K562 (cell line): ENCODE data around the gene NACAD. TPM values are rescaled to one million over a fixed set of nuclear protein-coding genes. Genes with fewer than 3 reads are reported as not detected.

Experiments
- CC2D1A ChIP-seq: fragments of 450-650 bp; IDR thresholded peaks from 2 replicates; pipeline ENCODE4 v1.6.1; 2017; ENCODE audit warnings: mild to moderate bottlenecking
- CEBPG ChIP-seq, 3 experiments: fragments of 200-800 bp in 1 of 3; sonication (Bioruptor generic) in 1 of 3; sonication (generic) in 1 of 3; formaldehyde crosslinking in 1 of 3; IDR thresholded peaks in 2 of 3; conservative IDR thresholded peaks in 1 of 3; 2 replicates each; pipeline versions ENCODE4 v1.6.1 to v1.8.0; 2016 to 2022; ENCODE audit warnings: missing compliant biosample characterization in 2 of 3, missing genetic modification characterization in 2 of 3, mild to moderate bottlenecking in 1 of 3, missing genetic modification reagents in 1 of 3
- EP300 ChIP-seq: IDR thresholded peaks from 2 replicates; pipeline ENCODE4 v1.6.1; 2012; ENCODE audit warnings: low read length, improper control_type of control experiment
- ESRRA ChIP-seq: fragments of 450-650 bp; IDR thresholded peaks from 2 replicates; pipeline ENCODE4 v1.6.1; 2014; ENCODE audit warnings: low read depth, mild to moderate bottlenecking, moderate library complexity, borderline replicate concordance
- NRF1 ChIP-seq, 2 experiments: fragments of 450-650 bp; IDR thresholded peaks in 1 of 2; conservative IDR thresholded peaks in 1 of 2; 2 replicates each; pipeline ENCODE4 v1.6.1; 2014; ENCODE audit warnings: mild to moderate bottlenecking in 2 of 2
- PPARD ChIP-seq: fragments of 250-450 bp; sonication (Bioruptor Pico); IDR thresholded peaks from 2 replicates; pipeline ENCODE4 v1.8.0; 2022; ENCODE audit warnings: inconsistent platforms, mild to moderate bottlenecking, moderate library complexity
- RAD21 ChIP-seq, 2 experiments: fragments of 250-450 bp in 1 of 2; fragments of 450-650 bp in 1 of 2; sonication (Bioruptor Pico) in 1 of 2; formaldehyde crosslinking in 1 of 2; IDR thresholded peaks in 1 of 2; conservative IDR thresholded peaks in 1 of 2; 2 replicates each; pipeline versions ENCODE4 v1.4.0 to v1.8.0; 2020 to 2022; ENCODE audit warnings: mild to moderate bottlenecking in 2 of 2, moderate library complexity in 1 of 2
- STAT5A ChIP-seq: IDR thresholded peaks from 2 replicates; pipeline ENCODE4 v1.6.1; 2012; ENCODE audit warnings: low read length, inconsistent platforms, borderline replicate concordance
- TBL1XR1 ChIP-seq, 2 experiments: IDR thresholded peaks; 2 replicates each; pipeline ENCODE4 v1.6.1; 2012; ENCODE audit warnings: improper control_type of control experiment in 2 of 2, low read length in 2 of 2, mild to moderate bottlenecking in 1 of 2
- polyA plus RNA-seq, 8 experiments: library from polyadenylated mRNA; depleted of rRNA in 4 of 8; stranded (reverse) in 5 of 8; unstranded in 3 of 8; fragments of >200 nt; fragmentation: Nextera tagmentation in 2 of 8; fragmentation: Illumina TruSeq in 1 of 8; extraction: Ambion mirVana in 2 of 8; extraction: Trizol in 1 of 8; gene quantifications; 2 replicates each; pipeline versions ENCODE4 v1.2.1 to v1.2.3, GENCODE V29; 2011 to 2014; ENCODE audit warnings: inconsistent platforms in 1 of 8, missing spikeins in 1 of 8
- total RNA-seq, 7 experiments: library from RNA; depleted of rRNA in 6 of 7; stranded (reverse); fragments of >200 nt in 6 of 7; fragmentation: Illumina TruSeq in 2 of 7; extraction: Trizol in 2 of 7; gene quantifications; 2 replicates each; pipeline versions ENCODE4 v1.2.1 to v1.2.3, GENCODE V29; 2011 to 2021; ENCODE audit warnings: low replicate concordance in 1 of 7
- TF ChIP-seq, protein P1 (sequence below): fragments of 250-450 bp; sonication (Bioruptor Pico); IDR thresholded peaks from 2 replicates; pipeline ENCODE4 v1.8.0; 2022; ENCODE audit warnings: inconsistent platforms, mild to moderate bottlenecking, moderate library complexity, borderline replicate concordance
- TF ChIP-seq, protein P2 (sequence below): fragments of 450-650 bp; IDR thresholded peaks from 2 replicates; pipeline ENCODE4 v1.7.1; 2018; ENCODE audit warnings: mild to moderate bottlenecking, low read depth; ENCODE audit not compliant: partially characterized antibody
- TF ChIP-seq, protein P3 (sequence below), 2 experiments: fragments of 450-650 bp; formaldehyde crosslinking in 1 of 2; IDR thresholded peaks; 2 replicates each; pipeline versions ENCODE4 v1.4.0 to v1.6.1; 2014 to 2020; ENCODE audit warnings: mild to moderate bottlenecking in 2 of 2, borderline replicate concordance in 1 of 2, low read depth in 1 of 2

The NACAD gene
- total and polyA plus RNA-seq, 9 of the 15 experiments (the other 6 are each of a cell fraction or from before 2014, with no cell fraction given), result under 0.01 to 0.03 (median 0.02) TPM; not detected in 5

DNA sequence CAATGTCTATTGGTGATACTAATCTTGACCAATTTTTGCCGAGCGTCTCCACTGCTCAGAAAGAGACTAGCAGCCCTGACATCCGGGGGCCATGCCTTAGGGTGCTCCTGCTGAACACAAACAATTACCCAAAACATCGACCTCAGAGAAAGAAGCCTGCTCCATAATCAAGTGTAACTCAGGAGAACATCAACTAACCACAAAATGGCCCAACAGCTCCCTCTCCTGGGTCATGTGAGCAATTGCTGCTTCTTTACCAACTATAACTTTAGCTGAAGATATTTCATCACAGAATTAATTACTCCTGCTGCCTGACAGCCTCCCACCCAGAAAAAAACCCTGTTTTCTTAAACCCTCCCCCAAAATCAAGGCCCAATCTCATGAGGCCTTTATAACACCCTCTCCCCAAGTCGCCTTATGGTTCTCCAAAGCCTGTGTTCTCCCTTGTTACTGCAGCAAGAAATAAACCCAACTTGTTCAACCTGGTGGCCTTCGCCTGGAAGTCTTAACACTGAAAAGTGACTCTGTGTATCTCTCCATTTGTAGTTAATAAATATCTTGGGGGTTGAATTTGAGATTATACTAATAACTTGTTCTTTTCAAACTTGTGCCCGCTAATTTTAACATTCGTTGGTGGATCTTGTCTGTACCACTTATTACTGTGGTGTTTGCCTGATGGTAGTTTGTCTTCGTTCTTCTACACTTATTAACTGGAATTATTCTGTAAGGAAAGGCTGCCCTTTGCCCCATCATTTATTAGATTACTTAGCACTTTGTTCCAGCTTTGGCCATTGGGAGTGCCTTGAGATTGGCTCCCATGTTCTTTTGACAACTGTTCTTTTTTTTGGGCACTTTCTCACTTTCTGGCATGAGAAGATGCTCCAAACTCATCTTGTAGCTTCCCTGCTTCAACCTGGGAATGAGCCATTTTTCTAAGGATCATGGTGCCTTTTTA lies 47.6 kb upstream of the NACAD start (continued):
- TF ChIP-seq, protein P1, sequence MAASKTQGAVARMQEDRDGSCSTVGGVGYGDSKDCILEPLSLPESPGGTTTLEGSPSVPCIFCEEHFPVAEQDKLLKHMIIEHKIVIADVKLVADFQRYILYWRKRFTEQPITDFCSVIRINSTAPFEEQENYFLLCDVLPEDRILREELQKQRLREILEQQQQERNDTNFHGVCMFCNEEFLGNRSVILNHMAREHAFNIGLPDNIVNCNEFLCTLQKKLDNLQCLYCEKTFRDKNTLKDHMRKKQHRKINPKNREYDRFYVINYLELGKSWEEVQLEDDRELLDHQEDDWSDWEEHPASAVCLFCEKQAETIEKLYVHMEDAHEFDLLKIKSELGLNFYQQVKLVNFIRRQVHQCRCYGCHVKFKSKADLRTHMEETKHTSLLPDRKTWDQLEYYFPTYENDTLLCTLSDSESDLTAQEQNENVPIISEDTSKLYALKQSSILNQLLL (CRISPR knock-in tag), result no peak
- peak; percentile 51; the same call in 1 of the 2 replicates for TF ChIP-seq ESRRA
- TF ChIP-seq TBL1XR1 (IDR thresholded peaks at IDR 0.05; ENCODE audit: low read length in 2 of 2), result 0 out of 4 replicates have a peak, but pooled peaks of 1 of the 2 experiments have one; percentile 5
- TF ChIP-seq, protein P2, sequence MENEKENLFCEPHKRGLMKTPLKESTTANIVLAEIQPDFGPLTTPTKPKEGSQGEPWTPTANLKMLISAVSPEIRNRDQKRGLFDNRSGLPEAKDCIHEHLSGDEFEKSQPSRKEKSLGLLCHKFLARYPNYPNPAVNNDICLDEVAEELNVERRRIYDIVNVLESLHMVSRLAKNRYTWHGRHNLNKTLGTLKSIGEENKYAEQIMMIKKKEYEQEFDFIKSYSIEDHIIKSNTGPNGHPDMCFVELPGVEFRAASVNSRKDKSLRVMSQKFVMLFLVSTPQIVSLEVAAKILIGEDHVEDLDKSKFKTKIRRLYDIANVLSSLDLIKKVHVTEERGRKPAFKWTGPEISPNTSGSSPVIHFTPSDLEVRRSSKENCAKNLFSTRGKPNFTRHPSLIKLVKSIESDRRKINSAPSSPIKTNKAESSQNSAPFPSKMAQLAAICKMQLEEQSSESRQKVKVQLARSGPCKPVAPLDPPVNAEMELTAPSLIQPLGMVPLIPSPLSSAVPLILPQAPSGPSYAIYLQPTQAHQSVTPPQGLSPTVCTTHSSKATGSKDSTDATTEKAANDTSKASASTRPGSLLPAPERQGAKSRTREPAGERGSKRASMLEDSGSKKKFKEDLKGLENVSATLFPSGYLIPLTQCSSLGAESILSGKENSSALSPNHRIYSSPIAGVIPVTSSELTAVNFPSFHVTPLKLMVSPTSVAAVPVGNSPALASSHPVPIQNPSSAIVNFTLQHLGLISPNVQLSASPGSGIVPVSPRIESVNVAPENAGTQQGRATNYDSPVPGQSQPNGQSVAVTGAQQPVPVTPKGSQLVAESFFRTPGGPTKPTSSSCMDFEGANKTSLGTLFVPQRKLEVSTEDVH, result no peak
- TF ChIP-seq CEBPG (CRISPR knock-in tag; IDR thresholded peaks at IDR 0.05), result no peak
- TF ChIP-seq CEBPG (tag; conservative IDR thresholded peaks at IDR 0.05 in 1 of 2, IDR thresholded peaks at IDR 0.05 in 1 of 2), result peak; percentile 35 to 73; a peak in 3 of 4 replicates
- TF ChIP-seq PPARD, result no peak
- TF ChIP-seq CC2D1A, result peak; percentile 73; the same call in 1 of the 2 replicates
- TF ChIP-seq STAT5A, result 0 out of 2 replicates have a peak, but pooled peaks have one; percentile 15
- peak; percentile 96 for TF ChIP-seq RAD21 (CRISPR knock-in tag; conservative IDR thresholded peaks at IDR 0.05 in 1 of 2, IDR thresholded peaks at IDR 0.05 in 1 of 2)
- no peak for TF ChIP-seq NRF1 (conservative IDR thresholded peaks at IDR 0.05 in 1 of 2, IDR thresholded peaks at IDR 0.05 in 1 of 2)
- TF ChIP-seq EP300, result 0 out of 2 replicates have a peak, but pooled peaks have one; percentile 13
- TF ChIP-seq, protein P3, sequence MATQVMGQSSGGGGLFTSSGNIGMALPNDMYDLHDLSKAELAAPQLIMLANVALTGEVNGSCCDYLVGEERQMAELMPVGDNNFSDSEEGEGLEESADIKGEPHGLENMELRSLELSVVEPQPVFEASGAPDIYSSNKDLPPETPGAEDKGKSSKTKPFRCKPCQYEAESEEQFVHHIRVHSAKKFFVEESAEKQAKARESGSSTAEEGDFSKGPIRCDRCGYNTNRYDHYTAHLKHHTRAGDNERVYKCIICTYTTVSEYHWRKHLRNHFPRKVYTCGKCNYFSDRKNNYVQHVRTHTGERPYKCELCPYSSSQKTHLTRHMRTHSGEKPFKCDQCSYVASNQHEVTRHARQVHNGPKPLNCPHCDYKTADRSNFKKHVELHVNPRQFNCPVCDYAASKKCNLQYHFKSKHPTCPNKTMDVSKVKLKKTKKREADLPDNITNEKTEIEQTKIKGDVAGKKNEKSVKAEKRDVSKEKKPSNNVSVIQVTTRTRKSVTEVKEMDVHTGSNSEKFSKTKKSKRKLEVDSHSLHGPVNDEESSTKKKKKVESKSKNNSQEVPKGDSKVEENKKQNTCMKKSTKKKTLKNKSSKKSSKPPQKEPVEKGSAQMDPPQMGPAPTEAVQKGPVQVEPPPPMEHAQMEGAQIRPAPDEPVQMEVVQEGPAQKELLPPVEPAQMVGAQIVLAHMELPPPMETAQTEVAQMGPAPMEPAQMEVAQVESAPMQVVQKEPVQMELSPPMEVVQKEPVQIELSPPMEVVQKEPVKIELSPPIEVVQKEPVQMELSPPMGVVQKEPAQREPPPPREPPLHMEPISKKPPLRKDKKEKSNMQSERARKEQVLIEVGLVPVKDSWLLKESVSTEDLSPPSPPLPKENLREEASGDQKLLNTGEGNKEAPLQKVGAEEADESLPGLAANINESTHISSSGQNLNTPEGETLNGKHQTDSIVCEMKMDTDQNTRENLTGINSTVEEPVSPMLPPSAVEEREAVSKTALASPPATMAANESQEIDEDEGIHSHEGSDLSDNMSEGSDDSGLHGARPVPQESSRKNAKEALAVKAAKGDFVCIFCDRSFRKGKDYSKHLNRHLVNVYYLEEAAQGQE (IDR thresholded peaks at IDR 0.05; ENCODE audit: borderline replicate concordance), result peak; percentile 88
- TF ChIP-seq, protein P3 (CRISPR knock-in tag; IDR thresholded peaks at IDR 0.05; ENCODE audit: low read depth), result no peak
